Retinal pigment epithelial cell (primary cell): ENCODE results near the gene EPHB2.

ENCODE experiments used
- DNase-seq: peaks from one replicate; pipeline ENCODE4 v3.0.0-alpha.2; 2010; ENCODE audit warnings: low read depth
- H3K4me3 ChIP-seq: 2 replicates; pipeline ENCODE4 v1.5.1; 2011; ENCODE audit warnings: mild to moderate bottlenecking, low read length, control low read depth, moderate library complexity
- CTCF ChIP-seq: conservative IDR thresholded peaks from 2 replicates; pipeline ENCODE4 v1.5.1; 2011; ENCODE audit warnings: low read depth, low read length, control low read depth, inconsistent platforms

The EPHB2 gene

GRCh38 chr1:22761821-22762220, 51.2 kb downstream of the EPHB2 start:
- H3K4me3 ChIP-seq = no peak overlapping the region
- DNase-seq = no peak
- TF ChIP-seq CTCF = no peak

DNA sequence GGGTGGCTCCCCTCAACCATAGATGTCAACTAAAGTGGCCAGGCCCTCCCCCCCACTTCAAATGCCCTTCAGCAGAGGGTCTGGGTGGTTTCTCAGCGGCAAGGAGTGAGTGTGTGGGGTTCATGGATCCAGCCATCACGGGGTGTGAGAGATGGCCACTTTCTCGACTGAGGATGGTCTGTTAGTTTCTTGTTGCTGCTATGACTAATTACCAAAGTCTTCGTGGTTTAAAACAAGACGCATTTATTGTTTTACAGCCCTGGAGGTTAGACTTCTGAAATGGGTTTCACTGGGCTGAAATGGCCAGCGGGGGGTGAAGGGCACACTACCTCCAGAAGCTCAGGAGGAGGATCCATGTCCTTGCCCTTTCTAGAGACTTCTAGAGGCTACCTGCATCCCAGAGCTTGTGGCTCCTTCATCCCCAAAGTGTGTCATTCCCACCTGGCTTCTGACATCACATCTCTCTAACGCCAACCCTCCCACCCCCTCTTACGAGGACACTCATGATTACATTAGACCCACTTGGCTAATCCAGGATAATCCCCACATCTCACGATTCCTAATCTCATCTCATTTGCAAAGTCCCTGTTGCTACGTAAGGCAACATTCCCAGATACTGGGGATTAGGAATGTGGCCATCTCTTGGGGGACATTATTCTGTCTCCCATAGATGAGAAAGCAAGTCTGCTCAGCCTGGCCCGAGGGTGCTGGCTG, 53.0 kb downstream of the EPHB2 start:
- no peak for DNase-seq
- TF ChIP-seq CTCF = no peak
- no peak overlapping the region for H3K4me3 ChIP-seq

DNA sequence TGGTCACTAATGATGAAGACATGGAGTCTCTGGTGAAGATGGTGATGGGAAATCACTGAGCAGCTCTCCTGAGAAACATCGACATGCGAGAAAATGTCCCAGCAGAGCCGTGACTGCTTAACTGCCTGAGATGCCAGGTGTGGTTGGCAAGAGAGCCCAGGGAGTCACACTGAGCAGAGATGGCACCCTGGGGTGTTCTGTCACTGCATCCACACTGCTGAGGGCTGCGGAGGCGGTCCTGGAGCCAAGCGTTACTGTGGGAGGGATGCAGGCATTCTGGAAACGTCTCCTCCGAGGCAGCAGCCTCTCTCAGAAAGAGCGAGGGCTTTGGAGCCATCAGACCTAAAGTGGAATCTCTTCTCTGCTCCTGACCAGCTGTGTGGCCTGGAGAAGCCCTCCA, 57.2 kb downstream of the EPHB2 start:
- no peak overlapping the region for H3K4me3 ChIP-seq
- no peak for TF ChIP-seq CTCF
- DNase-seq = no peak

DNA sequence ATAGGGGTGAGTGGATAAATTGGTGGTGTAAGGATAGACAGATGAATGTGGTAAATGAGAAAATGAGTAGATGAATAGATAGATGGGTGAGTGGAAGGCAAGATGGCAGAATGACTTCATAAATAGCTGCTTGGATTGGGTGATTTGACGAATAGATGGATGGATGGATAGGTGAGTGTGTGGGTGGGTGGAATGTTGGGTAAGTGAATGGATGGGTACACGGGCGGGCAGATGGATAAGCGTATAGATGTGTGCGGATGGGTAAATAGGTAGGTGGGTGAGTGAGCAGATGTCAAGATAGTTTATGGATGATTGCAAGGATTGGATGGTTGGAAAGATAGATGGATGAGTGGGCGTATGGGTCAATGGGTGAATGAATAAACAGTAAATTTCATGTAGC, 59.3 kb downstream of the EPHB2 start:
- no peak overlapping the region for H3K4me3 ChIP-seq
- no peak for DNase-seq
- TF ChIP-seq CTCF = no peak

DNA sequence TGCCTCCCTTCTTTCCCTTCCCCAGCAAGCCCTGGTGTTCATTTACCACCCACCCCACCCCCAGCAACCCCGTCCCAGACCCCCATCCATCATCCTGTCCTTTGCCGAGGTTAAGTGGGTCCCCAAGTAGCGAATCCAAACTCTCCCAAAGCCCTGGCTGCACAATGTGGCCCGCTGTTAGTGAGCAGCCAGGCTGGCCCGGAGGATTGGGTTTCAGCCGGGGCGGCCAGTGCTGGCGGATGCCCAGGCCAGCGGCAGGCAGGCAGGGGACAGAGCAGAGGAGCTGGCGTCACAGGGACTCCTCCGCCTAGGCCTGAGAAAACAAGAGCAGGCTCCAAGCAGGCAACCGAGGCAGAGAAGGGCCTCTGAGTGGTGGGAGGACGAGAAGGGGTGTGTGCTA, 61.4 kb downstream of the EPHB2 start:
- DNase-seq = no peak
- TF ChIP-seq CTCF = no peak
- H3K4me3 ChIP-seq = no peak overlapping the region

GRCh38 chr1:22773981-22774832, 63.6 kb downstream of the EPHB2 start:
- no peak for TF ChIP-seq CTCF
- H3K4me3 ChIP-seq = no peak overlapping the region
- peak; percentile 58 for DNase-seq

DNA sequence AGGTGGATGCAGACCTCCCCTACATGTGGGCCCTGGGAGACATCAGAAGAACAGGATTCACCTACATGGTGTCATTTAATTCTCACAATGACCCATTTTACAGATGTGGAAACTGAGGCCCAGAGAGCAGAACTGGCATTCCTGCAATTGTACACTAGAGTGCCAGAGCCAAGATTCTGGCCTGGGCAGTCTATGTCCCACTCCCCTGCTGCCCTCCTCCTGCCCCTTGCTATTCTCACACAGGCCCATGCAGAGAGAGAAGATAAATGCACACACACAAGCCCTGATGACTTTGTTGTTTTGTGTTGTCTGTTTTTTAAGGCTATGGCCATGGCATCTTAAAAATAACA, 64.2 kb downstream of the EPHB2 start:
- no peak overlapping the region for H3K4me3 ChIP-seq
- TF ChIP-seq CTCF = no peak
- DNase-seq = no peak
